Mucosa of gallbladder (tissue), 1 donor: ENCODE measurements around the gene MORN4. TPM values are rescaled to one million over a fixed set of nuclear protein-coding genes. Genes with fewer than 3 reads are reported as not detected.

ENCODE experiments used
- DNase-seq: peaks from one replicate; pipeline ENCODE4 v3.0.0-alpha.2; 2020; ENCODE audit warnings: low spot score
- total RNA-seq: library from RNA; stranded (reverse); gene quantifications from one replicate; pipeline ENCODE4 v1.2.1, GENCODE V29; 2021
- donor health status: DM: no; HTN: no; CAD: no.

The MORN4 gene
- total RNA-seq, 1 donor from 2014 or later = 6.9 TPM

DNA sequence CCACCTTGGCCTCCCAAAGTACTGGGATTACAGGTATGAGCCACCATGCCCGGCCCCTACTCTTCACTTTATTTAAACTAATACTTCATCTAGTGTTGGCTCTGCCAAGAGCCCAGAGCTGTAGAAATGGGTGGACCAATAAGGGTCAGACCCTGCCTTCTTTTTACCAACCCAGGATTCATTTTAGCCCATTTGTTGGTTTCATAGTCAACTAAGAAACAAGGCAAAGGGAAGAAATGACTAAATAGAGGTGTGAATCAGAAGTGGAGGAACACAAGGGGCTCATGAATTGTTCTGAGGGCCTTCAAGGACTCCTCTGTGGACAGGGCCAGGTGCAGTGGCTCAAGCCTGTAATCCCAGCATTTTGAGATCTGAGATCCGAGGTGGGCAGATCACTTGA is 59.6 kb downstream of the MORN4 start:
- DNase-seq = no peak

DNA sequence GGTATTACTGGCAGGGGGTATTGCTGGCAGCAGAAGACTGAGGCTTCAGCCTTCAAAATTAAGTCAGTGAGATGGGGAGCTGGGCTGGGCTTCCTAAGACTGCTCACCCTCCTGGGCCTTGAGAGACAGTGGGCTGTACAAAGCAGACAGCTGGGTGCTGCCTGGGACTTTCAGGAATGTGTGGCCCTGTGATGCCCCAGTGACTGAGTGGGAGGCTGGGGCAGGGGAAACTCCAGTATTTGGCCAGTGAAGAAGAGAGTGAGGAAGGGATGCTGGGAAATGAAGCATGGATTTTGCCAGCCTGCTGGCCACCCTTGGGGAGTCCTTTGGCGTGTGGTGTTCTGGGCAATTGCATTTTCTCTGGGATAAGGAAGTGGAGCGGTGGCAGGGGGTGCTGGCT is 60.3 kb downstream of the MORN4 start:
- DNase-seq = no peak

DNA sequence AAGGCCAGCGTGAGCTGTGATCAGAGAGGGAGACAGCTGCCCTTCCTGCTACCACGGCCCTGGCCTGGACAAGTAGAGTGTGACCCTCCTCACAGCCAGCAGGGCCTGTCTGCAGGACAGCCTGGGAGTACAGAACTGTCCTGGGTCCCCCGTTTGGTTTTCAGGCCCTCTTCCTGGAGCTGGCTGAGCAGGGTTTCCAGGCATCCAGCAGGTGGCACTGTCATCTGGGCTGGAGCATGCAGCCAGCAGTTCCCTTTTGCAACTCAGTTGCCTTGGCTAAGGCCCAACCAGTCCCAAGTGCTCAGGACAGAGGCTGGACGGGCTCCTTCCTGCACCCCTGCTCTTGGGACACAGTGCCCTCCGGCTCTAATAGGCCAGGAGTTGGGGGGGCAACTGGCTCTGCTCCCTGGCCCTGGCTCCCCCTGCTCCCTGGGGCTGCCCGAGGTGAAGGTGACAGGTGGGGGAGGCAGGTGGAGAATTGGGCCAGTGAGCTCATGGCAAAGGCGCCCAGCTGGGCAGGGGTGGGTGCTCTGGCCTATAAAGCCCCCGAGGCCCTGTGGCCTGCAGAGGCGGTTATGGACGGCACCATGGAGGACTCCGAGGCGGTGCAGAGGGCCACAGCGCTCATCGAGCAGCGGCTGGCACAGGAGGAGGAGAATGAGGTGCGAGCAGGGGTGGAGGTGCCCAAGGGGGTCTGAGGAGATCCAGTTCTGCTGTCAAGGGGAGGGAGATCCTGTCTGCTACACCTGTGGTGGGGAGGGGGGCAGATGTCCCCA is 60.9 kb downstream of the MORN4 start, which contains the start of gene ANKRD2:
Gene ANKRD2, plus strand, starts transcription at position 566 of the 776 bp plus-strand sequence. Its CDS starts 10 bp downstream, at position 576.
- peak; percentile 83 for DNase-seq

DNA sequence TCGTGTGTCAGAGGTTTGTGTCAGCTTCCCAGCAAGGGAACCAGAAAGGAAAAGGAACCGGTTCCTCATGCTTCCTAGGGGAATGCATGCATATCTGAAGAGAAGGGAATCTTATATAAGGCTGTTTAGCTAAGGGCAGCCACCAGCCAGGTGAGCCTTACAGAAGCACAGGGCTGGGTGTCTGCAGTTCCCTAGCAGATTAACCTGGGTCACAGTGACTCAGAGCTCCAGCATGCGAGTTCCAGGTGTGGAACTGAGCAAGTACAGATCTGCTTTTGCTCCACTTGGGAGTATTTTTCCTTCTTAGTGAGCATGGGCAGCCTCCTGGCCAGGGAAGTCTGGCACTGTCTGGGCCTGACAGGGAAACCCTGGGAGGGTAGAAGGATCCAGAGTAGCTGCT is 61.7 kb downstream of the MORN4 start:
- DNase-seq = peak; percentile 75

DNA sequence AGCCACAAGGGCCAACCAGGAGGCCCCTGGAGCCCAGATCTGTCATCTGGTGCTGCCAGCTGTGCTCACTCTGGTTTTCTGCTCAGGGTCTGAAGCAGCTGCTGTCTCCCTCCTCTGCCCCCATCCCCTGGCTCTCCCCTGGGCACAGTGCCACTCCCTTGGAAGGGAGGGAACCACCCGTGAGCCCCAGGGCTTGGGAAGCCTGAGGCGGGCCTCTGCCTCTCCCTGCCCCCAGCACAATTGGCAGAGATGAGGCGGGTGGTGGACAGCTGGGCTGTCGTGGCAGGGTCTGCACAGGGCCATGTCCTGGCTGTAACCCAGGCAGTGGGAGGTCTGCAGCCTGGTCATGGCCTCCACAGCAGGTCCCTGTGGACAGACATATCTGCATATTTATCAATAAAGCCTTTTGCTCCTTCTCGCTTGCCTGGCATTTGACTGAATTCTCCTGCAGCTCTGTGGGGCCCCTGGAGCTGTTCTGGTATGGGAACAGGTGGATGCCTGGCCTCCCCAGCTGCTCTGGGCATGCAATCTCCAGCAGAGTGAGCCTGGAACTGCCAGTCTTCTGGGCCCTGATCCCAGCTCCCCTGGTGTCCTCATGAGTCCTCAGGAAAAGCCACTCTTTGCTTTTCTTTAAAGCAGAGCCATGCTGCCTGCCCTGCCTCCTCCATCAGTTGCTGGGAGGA is 62.4 kb downstream of the MORN4 start:
- no peak for DNase-seq

DNA sequence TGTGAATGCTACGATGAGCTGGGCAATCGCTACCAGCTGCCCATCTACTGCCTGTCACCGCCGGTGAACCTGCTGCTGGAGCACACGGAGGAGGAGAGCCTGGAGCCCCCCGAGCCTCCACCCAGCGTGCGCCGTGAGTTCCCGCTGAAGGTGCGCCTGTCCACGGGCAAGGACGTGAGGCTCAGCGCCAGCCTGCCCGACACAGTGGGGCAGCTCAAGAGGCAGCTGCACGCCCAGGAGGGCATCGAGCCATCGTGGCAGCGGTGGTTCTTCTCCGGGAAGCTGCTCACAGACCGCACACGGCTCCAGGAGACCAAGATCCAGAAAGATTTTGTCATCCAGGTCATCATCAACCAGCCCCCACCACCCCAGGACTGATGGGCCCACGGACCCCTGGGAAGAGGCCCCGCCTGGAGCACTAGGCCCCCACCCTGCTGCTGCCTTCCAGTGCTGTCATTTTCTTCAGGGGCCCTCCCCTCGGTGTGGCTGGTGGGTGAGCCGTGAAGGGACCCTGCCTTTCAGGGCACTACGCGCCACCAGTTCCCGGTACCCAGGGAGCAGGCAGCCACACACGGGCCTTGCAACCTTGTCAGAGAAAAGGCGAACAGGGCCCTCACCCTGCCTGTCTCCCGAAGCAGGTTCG is 63.0 kb downstream of the MORN4 start:
- no peak for DNase-seq

DNA sequence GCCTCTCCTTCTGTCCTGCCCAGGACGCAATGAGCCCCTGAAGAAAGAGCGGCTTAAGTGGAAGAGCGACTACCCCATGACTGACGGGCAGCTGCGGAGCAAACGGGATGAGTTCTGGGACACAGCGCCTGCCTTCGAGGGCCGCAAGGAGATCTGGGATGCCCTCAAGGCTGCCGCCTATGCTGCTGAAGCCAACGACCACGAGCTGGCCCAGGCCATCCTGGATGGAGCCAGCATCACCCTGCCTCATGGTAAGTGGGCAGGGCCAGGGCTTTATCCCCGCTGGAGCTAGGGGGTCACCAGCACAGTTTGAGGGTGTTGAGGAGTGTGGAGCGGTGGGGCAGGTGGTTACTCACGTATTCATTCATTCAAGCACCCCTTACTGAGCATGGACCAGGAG is 65.4 kb downstream of the MORN4 start:
- DNase-seq = no peak

DNA sequence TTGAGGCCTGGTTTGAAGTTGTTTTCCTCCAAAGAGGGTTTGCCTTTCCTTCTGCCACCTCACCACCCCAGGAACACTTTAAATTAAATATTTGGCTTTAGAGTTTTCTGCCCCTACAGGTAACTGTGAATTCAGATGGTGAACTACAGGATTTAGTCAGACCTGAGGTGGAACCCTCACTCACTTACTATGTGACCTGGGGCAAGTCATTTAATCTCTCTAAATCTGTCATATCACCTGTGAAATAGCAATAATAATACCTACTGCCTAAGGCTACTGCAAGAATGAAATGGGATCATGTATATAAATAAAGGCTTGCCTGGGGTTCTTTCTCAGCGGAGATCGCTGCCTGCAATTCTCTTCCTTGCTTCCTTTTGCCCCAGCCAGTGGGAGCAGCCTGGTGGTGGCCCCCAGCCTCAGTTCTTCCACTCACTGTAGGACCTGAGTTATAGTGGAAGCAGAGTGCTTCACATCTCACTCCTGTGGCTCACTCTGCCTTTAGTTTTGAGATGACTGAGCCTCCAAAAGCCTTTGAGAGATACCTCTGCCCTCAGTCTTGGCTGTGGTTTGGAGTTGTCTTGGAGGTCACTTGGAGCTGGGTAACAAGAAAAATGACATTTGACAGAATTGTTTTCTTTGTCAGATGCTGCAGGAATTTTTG is 66.8 kb downstream of the MORN4 start:
- DNase-seq = no peak

DNA sequence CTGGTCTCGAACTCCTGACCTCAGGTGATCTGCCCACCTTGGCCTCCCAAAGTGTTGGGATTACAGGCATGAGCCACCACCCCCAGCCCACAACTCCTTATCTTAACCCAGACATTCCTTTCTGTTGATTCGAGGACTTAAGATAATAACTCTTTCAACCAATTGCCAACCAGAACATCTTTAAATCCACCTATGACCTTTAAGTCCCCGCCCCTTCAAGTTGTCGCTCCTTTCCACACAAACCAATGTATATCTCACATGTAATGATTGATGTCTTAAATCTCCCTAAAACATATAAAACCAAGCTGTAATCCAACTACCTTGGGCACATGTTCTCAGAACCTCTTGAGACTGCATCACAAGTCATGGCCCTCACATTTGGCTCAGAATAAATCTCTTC is 68.5 kb downstream of the MORN4 start:
- DNase-seq = no peak

Other genes starting within 250 kb of the MORN4 start
- 20.9 TPM for gene RRP12, start 232.2 kb downstream of the MORN4 start, total RNA-seq
- gene PGAM1, start 207.3 kb downstream of the MORN4 start, total RNA-seq = 270 TPM
- 33.8 TPM for gene EXOSC1, start 187.5 kb downstream of the MORN4 start, total RNA-seq
- 37.4 TPM for gene ZDHHC16, start 187.3 kb downstream of the MORN4 start, total RNA-seq
- 48.1 TPM for gene MMS19, start 135.1 kb downstream of the MORN4 start, total RNA-seq
- gene UBTD1, start 134.6 kb downstream of the MORN4 start, total RNA-seq = 13.8 TPM
- 2.3 TPM for gene ANKRD2, start 60.7 kb downstream of the MORN4 start, total RNA-seq
- gene HOGA1, start 49.1 kb downstream of the MORN4 start, total RNA-seq = 13.3 TPM
- 1.0 TPM for gene C10orf62, start 43.8 kb downstream of the MORN4 start, total RNA-seq
- 22.3 TPM for gene PI4K2A, start 7.2 kb upstream of the MORN4 start, total RNA-seq
- gene AVPI1, start 53.7 kb upstream of the MORN4 start, total RNA-seq = 20.1 TPM
- 37.8 TPM for gene MARVELD1, start 80.2 kb upstream of the MORN4 start, total RNA-seq
- 49.8 TPM for gene ZFYVE27, start 103.6 kb upstream of the MORN4 start, total RNA-seq
- 584 TPM for gene SFRP5, start 138.5 kb upstream of the MORN4 start, total RNA-seq
- 3.3 TPM for gene GOLGA7B, start 216.3 kb upstream of the MORN4 start, total RNA-seq